CD4-positive, alpha-beta T cell treated with Interferon gamma for 1 hour (primary cell): ENCODE data around the gene FSTL4.

Source experiments
- DNase-seq: peaks from one replicate; pipeline ENCODE4 v3.0.0-alpha.2; 2020

Gene FSTL4

DNA sequence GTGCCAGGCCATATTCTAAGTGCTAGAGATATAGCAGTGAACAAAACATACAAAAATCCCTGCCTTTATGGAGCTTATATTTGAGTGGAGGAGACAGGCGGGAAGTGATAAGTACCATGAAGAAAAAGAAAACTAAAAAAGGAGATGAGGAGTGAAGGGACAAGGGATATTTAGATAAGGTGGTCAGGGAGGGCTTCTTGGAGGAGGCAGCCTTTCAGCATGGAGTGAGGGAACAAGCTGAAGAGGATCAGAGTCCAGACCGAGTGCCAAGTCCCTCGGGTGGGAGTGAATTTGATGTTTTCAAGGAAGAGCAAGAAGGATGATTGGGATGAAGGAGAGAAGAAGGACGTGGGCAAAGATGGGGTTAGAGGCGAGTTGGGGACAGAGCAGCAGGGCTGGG, 190.5 kb downstream of the FSTL4 start:
- DNase-seq = no peak

DNA sequence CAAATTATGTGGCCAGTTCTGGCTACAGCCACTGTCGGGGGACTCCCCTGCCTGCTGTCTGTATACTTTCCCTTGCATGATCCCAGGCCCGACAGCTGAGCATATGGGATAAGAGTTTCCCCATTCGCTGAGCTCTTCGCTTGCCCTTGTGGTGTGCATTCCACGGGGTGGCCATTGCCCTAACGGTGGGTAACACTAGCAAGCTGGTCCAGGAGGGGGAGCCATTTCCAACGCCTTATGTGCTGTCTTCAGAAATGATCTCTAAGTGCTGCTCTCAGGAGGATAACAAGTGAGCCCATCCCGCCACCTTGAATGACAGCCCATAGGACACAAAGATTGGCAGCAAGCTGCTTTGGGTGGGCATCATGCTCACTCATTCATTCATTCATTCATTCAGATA, 190.9 kb downstream of the FSTL4 start:
- DNase-seq = no peak

DNA sequence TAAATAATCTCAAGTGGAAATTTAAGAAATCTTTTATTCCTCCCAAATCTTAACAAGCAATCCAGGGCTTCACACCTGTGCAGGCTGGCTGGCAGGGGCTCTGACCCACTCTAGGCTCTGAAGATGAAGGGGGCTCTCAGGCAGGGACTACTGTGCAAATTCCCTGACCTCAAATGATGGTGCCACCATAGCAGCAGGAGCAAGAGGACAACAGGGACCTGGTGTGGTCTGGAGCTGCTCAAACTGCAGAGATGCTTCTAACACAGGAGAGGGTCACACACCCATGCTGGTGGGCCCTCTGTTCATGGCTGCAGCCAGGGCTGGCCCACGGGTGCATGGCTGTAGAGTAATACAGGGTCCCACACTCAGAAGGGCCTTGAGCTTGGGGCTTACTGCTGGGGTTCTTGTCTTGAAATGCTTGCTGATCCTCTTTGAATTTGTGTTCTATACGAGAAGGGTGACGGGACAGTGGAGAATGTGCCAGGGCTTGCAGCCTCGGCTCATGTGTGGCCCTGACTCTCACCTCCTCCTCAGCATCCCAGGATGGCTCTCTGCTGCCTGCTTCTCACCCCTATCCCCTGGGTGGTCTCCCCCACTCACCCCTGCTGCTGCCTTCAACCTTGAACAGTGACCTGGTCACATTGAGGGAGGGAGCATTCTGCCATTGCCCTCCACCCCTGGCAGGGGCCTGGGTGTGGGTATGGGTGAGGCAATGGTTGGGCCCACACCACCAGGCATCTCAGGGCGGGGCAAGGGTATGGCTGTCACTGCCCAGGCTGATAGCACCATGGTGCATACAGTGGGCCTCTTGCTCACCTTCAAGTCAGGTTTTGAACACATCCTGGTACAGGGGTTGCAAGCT, 191.7 kb downstream of the FSTL4 start:
- DNase-seq = no peak

DNA sequence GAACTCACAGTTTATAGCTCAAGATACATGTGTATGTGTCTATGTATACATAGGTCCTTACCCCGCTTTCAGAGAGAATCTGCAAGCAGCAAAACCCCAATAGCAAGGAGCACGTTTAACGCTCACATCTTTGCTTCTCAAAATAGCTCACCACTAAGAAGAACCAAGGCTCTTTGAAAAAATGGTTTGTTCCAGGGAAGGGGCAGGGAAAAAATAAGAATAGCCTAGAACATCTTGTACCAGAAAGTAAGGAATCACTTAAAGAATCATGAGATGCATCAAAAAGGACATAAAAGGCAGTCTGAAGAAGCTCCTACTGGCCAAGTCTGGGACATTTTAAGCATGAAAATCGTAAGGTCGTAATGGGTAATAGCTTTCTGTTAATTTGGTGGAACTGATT, 196.4 kb downstream of the FSTL4 start:
- no peak for DNase-seq

DNA sequence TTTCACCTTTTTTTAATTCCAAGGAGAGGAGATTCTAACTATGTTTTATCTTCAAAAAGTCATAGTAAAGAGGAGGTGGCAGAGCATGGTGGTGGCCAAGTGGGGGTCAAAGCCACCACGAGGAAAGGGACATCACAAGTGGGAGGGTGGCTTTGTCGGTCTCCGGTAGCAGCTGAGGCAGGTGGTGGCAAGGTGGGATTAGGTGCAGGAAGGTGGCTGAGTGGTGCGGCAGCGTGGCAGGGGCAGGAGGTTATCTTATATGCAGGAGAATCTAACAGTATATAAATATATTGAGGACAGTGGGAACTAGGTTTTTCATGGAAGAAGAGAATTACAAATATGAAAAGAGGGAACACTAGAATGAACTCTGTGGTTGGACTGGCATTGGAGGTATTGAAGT, 196.8 kb downstream of the FSTL4 start:
- DNase-seq = no peak

DNA sequence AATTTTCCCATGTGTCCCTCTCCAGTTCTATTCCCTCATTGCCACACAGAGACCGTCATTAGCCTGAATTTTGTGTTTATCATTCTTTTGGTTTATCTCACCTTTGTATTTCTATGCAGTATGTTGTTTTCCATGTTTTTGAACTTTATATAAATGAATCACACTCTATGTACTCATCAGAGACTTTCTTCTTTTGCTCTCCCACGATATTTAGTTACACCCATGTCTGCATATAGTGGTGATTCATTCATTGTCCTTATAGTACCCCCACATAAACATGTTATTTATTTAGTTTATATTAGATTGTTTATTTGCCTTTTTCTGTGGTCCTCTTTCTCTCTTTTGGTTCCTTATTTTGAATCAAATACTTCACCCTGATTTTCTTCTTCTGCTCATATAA, 199.7 kb downstream of the FSTL4 start:
- no peak for DNase-seq

DNA sequence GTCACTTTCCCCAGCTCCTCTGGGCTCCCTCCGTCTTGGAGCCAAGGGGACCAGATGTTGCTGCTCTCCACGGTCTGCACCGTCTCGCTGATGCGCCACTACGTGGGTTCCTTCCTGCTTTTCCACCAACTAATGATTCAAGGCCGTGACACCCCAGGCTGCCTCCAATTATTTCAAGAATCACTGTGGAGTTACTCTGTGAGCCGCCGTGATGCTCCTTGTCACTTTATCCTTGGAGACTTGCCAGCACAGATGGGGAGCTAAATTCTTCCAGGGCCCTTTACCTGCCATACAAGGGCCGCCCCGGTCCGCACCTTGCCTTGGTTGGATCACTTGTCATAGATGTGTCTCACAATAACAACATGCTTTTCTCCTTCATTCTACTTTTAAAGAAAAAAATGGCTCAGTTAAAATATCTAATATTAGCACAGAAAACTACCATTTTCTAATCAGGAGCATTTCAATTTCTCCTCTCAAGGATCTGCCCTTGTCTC, 202.0 kb downstream of the FSTL4 start:
- DNase-seq = no peak

DNA sequence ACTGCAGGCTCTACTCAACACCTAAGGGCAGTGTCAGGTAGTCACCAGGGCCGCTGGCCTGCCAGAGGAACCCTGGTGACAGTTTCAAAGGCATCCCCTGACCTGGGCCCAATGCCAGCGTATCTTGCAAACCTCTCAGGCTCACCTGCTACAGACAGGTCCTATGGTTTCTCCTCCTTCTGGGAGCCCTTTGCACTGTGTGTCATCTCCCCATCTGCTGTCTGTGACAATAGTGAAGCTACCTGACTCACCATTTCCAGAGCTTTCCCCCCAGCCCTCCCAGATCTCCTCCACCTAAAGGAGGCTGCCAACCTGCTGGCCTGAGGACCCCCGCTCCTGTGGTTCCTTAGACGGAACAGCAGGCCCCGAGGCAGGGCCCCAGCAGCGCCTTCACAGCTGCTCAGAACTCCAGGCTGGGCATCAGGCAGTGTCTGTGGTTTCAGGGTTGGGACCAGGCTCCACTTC, 203.1 kb downstream of the FSTL4 start:
- no peak for DNase-seq

DNA sequence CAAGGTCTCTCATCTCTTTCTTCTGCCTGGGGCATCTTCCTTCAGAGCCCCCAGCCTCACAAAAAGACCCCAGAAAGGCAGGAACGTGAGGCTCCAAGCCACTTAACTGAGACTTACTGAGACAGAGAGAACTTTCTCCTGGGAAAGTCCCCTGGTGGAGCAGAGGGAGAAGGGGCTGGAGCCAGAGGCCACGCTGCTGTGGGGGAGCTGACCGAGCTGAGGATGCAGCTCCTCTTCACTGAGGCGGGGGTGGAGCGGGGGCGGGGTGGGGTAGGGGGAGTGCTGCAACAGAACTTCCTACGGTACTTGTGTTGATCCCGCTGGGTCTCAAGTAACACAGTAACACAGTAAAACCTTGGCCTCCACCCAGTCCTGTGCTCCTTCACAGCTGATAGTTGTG, 204.0 kb downstream of the FSTL4 start:
- no peak for DNase-seq

DNA sequence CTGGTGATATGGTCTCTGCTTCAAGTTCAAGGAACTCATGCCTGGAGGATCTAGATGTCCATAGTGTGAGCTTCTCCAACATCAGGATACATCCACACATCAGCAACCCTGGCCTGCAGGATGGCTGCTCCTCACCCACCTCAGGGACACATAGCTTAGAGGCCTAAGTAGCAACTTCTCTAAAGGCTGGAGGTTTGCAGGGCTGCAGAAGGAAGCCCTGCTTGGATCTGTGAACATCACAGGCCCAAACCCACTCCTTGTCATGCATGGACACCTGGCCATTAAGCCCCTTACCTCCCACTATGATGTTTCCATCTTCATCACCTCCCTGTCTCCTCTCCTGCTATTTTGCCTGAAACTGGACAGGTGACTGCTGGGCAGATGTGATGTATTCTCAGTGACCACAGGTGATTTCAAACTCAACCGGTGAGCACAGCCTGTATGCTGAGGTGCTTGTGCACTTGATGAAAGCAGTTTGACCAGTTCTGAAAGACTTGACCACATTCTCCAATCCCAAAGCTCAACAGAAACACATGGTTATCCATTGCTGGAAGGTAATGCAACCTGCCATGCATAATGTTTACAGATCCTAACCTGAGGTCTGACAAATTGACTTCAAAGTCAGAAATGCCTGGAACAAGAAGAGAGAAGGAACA, 205.2 kb downstream of the FSTL4 start:
- DNase-seq = no peak

DNA sequence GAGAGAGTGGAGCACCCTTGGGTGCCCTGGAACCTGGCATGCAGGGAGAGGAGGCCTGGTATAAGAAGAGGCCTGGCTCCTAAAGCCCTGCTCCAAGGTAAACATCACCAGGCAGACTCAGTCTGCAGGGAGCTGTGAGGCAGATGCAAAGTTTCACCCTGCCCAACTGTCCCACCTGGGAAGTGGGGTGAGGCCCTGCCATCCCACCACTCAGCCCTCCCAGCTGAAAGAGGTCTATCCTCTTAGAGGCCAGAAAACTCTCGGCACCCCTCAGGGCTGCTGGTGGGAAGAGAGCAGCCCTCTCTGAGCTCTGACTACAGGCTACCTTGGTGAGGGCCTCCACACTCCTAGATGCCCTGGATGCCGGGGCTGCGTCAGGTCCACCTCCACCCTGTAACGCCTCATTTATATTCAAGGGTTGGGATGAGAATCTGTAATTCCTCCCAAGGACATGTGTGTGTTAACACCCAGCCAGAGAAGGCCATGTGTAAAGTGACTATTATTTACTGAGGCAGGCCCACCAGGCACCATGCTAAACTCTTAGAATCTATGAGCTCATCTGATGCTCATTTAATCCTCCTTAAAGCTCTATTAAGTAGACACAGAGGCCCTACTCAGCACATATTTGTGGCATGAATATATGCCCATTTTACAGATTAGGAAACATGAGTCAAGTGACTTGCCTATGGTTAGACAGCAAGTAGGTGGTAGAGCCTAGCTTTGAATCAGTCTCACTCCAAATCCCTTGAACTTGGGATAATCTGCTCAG, 205.9 kb downstream of the FSTL4 start:
- DNase-seq = no peak

DNA sequence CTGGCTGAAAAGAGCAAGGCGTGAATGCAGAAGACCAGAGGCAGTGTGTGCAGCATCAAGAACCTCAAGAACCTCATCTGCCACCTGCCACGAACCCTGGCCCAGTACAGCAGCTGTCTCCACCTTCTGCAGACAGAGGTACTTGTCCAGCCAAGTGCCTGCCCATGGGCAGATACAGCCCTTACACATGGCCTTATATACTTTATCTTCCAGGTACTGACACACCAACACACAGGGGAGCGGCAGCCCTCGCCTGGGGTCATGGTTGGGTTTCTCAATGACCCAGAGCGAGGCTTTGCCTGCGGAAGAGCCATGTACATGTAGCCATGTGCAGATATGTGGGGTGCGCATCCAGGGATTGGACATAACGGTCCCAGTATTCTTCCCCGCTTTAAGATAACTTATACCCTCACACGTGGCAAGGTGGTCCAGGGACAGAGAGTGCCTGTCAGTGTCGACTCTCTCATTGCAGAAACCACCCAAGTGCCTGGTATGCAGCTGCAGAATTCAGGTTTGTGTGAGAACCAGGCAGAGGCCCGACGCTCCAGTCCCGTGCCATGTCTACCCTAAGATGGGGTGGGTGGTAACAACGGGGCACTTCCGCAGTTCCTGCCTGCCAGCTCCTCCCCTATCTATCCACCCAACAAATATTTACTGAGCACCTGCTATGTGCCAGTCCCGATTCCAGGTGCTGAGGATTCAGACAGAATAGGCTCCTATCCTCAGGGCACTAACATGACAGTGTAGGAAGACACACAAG, 206.9 kb downstream of the FSTL4 start:
- DNase-seq = no peak

DNA sequence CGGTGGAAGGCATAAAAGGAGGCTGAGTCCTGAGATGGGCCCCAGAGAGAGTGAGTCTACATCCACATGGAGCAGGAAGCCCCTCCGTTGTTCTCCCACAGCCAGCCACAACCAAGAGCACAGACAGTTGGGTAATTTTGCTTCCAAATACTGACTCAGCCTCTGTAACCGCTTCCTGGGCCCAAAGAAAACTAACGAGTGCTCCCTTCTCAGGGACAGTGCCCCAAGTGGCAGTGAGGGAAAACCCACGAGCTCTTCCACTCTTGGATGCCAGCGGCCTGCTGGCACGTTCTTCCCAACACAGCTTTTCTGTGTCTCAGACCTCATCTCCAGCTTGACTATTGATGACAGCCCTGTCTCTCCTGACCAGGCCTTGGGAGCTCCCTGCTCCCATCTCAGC, 207.6 kb downstream of the FSTL4 start:
- DNase-seq = no peak

DNA sequence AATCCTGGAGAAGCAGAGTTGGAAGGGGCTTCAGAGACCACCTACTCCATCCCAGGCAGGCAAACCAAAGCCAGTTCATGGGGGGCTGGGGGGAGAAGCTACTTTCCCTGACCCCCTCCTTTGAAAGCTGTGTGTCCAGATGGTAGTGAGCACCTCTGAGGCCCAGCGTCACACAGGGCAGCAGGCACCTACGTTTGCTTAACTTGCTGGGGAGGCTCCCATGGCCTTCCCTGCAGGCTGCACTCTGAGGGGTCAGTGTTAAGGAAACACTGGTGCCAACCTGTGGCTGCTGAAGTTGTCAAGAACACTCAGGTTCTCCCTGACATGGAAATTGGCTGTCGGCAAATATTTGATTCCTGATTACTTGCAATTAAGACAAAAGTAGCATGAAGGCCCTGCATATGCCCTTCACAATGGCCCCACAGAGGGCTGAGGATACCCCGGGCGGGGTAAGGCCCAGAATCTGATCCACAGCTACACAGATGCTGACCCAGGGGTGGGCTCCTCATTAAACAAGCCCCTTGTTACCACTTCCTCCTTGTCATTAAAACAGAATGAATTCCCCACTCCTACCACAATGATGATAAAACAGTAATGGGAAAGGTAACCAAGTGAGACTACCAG, 208.5 kb downstream of the FSTL4 start:
- DNase-seq = no peak

DNA sequence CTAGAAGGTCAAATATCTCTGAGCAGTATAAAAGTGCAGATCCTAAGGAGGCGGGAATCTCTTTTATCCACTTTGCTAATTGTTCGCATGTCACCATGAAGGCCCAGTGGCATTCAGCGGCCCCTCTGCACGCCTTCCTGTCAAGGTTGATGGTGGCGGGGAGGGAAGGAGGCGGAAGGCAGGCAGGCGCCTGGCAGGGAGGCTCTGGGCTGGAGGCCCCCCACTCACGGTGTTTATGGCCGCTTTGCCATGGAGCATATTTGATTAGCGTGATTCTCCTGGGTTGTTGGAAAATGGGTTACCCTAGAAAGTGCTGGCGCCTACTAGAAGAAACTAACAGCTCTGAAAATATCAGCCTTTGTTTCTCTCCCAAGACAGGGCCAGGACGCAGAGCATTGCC, 209.6 kb downstream of the FSTL4 start:
- no peak for DNase-seq

DNA sequence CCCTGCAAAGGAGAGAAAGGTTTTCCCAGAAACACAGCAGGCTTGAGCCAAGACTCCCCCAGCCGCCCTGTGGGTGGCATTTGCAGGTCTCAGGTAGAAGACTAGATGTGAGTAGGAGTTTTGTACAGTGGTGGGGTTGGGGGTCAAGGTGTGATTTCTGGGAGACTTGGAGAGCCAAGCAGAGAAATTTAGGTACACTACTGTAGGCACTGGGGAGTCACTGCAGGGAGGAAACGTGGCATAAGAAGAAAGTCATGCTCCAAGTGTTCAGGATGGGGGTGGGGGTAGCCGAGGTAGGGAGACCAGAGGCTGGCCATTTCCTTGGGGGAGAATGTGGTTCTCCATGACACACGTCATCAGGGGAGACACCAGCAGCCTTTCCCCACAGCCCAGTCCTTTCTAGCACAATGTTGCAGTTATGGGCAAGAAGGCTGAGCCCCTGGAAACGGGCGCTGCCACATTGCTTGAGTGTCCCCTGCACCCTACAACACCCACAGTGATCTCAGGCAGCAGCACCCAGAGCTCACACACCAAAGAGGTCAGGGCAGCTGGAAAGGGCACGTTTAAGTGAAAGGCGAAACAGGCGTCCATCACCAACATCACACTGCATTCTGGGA, 210.5 kb downstream of the FSTL4 start:
- no peak for DNase-seq

DNA sequence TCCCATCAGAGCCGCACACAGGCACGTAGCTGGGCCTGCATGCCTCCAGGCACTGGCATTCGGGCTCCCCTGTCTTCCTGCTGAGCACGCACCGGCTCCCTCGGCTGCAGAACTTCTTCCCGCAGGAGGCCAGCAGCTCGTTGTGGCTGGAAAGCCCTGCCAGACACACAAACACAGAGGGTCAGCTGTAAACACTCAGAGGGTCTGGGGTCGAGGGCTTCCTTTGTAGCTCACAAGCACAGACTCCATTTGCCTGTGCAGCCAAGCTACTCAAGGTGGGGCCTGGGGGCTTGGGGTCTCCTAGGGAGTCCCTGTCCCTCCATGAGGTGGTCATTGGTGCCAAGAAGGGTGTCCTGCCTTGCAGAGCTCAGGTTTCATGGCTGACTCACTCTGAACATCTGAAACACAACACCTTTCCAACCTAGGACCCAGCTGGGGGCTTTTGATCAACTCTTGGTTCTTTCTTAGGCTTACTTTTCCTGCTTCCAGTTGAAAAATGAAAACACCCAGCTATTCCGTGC, 211.4 kb downstream of the FSTL4 start:
- DNase-seq = no peak

DNA sequence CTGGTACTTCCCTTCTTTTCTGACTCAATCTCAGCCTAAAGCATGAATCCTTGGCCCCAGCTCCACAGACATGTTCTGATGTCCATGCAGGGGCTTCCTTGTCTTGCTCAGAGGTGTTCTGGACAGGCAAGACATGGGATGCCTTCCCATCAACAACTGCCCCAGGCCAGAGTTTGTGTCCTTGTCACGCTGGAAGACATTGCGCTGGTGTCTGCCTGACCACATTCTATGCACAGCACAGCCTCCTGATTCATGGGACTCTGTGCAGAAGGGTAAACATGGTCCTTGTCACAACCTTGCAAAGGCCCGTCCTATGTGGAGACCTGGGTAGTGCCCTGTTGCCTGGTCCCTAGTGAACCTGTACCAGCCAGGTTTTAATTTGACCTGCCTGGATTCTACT, 212.2 kb downstream of the FSTL4 start:
- DNase-seq = no peak

DNA sequence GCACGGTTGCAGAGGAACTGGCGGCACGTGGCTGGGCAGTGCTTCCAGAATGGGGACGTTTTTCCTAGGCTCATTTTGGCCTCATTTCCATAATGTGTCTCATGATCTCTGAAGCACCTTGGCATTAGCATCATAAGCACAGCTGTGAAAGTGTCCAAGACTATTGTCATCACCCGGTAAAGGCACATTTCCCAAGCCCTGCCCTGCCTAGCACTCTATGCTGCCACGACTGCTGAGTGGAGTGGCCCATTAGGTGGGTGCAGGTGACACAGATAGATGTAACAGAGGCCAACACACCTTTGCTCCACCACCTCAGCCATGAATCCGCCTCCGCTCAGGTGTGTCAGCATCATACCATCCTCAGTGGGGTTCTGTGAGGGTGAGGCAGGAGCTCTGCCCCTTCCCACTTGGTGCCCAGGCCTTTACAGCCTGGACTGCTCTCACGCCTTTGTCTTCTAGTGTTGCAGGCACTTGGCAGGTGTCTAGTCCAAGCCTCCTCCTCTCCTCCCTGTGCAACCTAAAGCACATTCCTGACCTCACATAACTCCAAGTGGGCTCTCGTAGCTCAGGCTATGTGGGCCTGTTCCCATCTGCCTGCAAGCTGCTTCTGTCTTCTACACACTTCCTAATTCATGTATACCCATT, 213.0 kb downstream of the FSTL4 start:
- DNase-seq = no peak

DNA sequence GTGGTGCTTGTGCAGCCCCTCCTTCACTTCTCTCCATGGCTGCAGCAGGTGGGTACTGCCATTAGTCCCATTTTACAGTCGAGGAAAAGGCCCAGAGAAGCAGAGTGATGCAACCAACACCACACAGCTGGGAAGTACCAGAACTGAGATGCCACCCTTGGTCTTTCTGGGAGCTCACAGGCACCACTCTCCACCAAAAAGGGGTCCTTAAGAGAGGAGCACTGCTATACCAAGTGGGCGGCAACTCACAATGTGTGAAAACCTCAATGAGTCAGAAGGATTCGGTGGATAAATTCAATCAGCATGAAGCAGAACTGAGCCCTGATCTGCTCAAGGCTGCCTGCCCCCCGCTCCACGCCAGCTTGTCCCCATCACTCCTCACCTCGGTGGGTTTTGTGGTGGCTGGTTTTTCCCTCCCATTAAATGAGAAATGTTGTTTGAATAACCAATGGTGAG, 213.7 kb downstream of the FSTL4 start:
- DNase-seq = no peak
